Neuronal stem cell (in vitro differentiated cells): ENCODE results near the gene RANBP3.
A peak's percentile ranks its signal among the peaks of the same experiment; 100 is the strongest.

Source experiments
- DNase-seq: peaks from one replicate; pipeline ENCODE4 v3.0.0-alpha.2; 2013; ENCODE audit warnings: low spot score
- H2AFZ ChIP-seq: one replicate; pipeline ENCODE4 v1.6.1; 2013; ENCODE audit warnings: mild to moderate bottlenecking, low read length, inconsistent platforms
- H2AK5ac ChIP-seq: 2 replicates; pipeline ENCODE4 v1.6.1; 2013; ENCODE audit warnings: low read depth, mild to moderate bottlenecking, inconsistent platforms, low read length, moderate library complexity, mixed read lengths
- H2BK120ac ChIP-seq: 2 replicates; pipeline ENCODE4 v1.6.1; 2013; ENCODE audit warnings: low read depth, mild to moderate bottlenecking, inconsistent platforms, low read length, moderate library complexity, mixed read lengths
- H2BK12ac ChIP-seq: one replicate; pipeline ENCODE4 v1.6.1; 2013; ENCODE audit warnings: low read length, inconsistent platforms
- H2BK15ac ChIP-seq: 2 replicates; pipeline ENCODE4 v1.6.1; 2013; ENCODE audit warnings: mild to moderate bottlenecking, low read length, inconsistent platforms, mixed read lengths
- H2BK5ac ChIP-seq: one replicate; pipeline ENCODE4 v1.6.1; 2013; ENCODE audit warnings: inconsistent platforms, mild to moderate bottlenecking, low read length, moderate library complexity
- H3K14ac ChIP-seq: one replicate; pipeline ENCODE4 v1.6.1; 2013; ENCODE audit warnings: low read length, inconsistent platforms
- H3K18ac ChIP-seq: 2 replicates; pipeline ENCODE4 v1.6.1; 2013; ENCODE audit warnings: low read length, inconsistent platforms
- H3K23ac ChIP-seq: 2 replicates; pipeline ENCODE4 v1.6.1; 2013; ENCODE audit warnings: low read depth, mild to moderate bottlenecking, mixed read lengths, low read length, inconsistent platforms; ENCODE audit not compliant: poor library complexity
- H3K27ac ChIP-seq: replicated peaks from 3 replicates; pipeline ENCODE4 v1.5.1; 2013; ENCODE audit warnings: low read length, inconsistent platforms
- H3K27me3 ChIP-seq, 3 experiments: 2 replicates each; pipeline ENCODE4 v1.6.1; 2013; ENCODE audit warnings: low read length in 3 of 3, mild to moderate bottlenecking in 2 of 3, inconsistent platforms in 1 of 3, low read depth in 1 of 3, mixed read lengths in 1 of 3, moderate library complexity in 1 of 3; ENCODE audit not compliant: control insufficient read depth in 3 of 3, insufficient read depth in 3 of 3
- H3K36me3 ChIP-seq, 2 donors: replicated peaks in 1 of 2; 2 replicates each; pipeline ENCODE4 v1.6.1; 2013; ENCODE audit warnings: low read length in 2 of 2; ENCODE audit not compliant: control insufficient read depth in 2 of 2, insufficient read depth in 2 of 2
- H3K4ac ChIP-seq: 2 replicates; pipeline ENCODE4 v1.6.1; 2013; ENCODE audit warnings: inconsistent platforms, mild to moderate bottlenecking, low read length, moderate library complexity
- H3K4me1 ChIP-seq, 2 donors: 1 replicate in 1 of 2; 2 replicates in 1 of 2; pipeline ENCODE4 v1.6.1; 2013; ENCODE audit warnings: low read length in 2 of 2, low read depth in 1 of 2; ENCODE audit not compliant: control insufficient read depth in 2 of 2, insufficient read depth in 1 of 2
- H3K4me2 ChIP-seq: one replicate; pipeline ENCODE4 v1.6.1; 2013; ENCODE audit warnings: mild to moderate bottlenecking, low read length, inconsistent platforms; ENCODE audit not compliant: insufficient read depth, poor library complexity, severe bottlenecking
- H3K4me3 ChIP-seq, 2 donors: 2 replicates each; pipeline ENCODE4 v1.5.1; 2013; ENCODE audit warnings: low read length in 2 of 2, mild to moderate bottlenecking in 2 of 2, inconsistent platforms in 1 of 2, moderate library complexity in 1 of 2
- H3K79me1 ChIP-seq: one replicate; pipeline ENCODE4 v1.6.1; 2013; ENCODE audit warnings: low read depth, mild to moderate bottlenecking, inconsistent platforms, low read length, moderate library complexity
- H3K9ac ChIP-seq: one replicate; pipeline ENCODE4 v1.6.1; 2013; ENCODE audit warnings: mild to moderate bottlenecking, low read depth, low read length, inconsistent platforms; ENCODE audit not compliant: poor library complexity
- H3K9me3 ChIP-seq, 2 donors: replicated peaks in 1 of 2; 2 replicates each; pipeline versions ENCODE3 to v1.6.1; 2013; ENCODE audit warnings: low read length in 2 of 2, mild to moderate bottlenecking in 2 of 2, inconsistent platforms in 1 of 2, low read depth in 1 of 2, mixed read lengths in 1 of 2, moderate library complexity in 1 of 2; ENCODE audit not compliant: control insufficient read depth in 2 of 2, insufficient read depth in 1 of 2
- H4K8ac ChIP-seq: one replicate; pipeline ENCODE4 v1.6.1; 2013; ENCODE audit warnings: low read depth, mild to moderate bottlenecking, inconsistent platforms, low read length, moderate library complexity
- H4K91ac ChIP-seq: one replicate; pipeline ENCODE4 v1.6.1; 2013; ENCODE audit warnings: low read length, low read depth, mild to moderate bottlenecking, inconsistent platforms; ENCODE audit not compliant: poor library complexity
- WGBS, 2 donors: extraction: QIAGEN DNeasy Blood & Tissue Kit; methylation state at CpG; one replicate each; pipeline ENCODE4 v1.1.7; 2013; ENCODE audit warnings: missing lambda C conversion rate in 2 of 2, mixed read lengths in 1 of 2; ENCODE audit not compliant: insufficient read length in 2 of 2, insufficient replicate concordance in 1 of 2; ENCODE audit errors: extremely low coverage in 2 of 2; 5-methylcytosine and 5-hydroxymethylcytosine counted together

Gene RANBP3

DNA sequence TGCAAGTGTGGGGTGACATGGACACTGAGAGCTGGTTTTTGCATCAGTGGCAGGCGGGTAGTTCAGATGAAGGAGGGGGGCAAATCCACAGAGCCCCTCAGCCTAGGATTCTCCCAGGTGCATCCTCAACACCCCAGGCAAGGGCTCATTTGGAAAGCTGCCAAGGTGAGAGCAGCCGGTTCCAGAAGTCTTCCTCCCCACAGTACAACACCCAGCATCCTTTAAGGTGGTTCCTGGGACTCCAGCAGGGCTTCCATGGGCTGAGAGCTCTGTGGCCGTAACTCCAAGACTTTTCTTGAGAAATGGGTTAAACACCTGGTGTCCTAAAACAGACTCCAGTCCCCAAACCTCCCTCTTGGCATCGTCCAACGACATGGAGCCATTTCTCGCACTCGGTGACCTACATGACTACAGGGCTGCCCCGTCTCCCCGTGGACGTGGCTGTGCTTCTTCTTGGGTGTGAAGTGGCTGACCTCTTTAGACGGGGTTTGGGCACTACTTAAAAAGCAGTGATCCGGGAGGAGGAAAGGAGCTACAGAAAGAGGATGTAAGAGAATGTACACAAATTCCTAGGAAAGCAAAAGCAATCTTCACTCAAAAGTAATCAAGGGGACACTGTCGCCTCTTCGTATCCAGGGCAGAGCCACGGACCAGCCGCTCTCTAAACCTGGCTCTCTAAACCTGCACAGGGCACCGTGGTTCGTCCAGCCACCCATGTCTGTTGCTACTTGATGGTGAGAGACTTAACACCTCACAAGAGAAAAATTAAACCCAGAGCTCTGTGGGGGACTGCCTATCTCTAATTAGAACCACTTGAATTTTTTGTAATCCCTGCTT, 25.5 kb downstream of the RANBP3 start:
- Histone ChIP-seq H3K18ac (no peak overlapping the region), H3K4ac (no peak overlapping the region), H3K4me1 (peaks cover 36 to 42% of the 10 kb centered on the region in 2 donors), H3K79me1 (peaks cover 14% of the 10 kb centered on the region), H2AK5ac (no peak overlapping the region), H2AFZ (no peak overlapping the region), H2BK120ac (no peak overlapping the region), H3K9ac (no peak overlapping the region), H3K27me3 (no peaks in the 10 kb centered on the region), H4K8ac (no peak overlapping the region), H2BK12ac (no peak overlapping the region), H3K23ac (peak overlapping the region; percentile 5), H3K4me3 (no peak overlapping the region), H3K27ac (no peak overlapping the region), H3K9me3 (no peaks in the 10 kb centered on the region), H3K36me3 (peaks cover 0 to 34% of the 10 kb centered on the region in 2 donors), H4K91ac (no peak overlapping the region), H3K14ac (no peak overlapping the region), H3K4me2 (no peak overlapping the region), H2BK5ac (no peak overlapping the region), H2BK15ac (no peak overlapping the region)
- no peak for DNase-seq
- no CpG with 5 or more reads among the region's 18 CpGs for WGBS, 2 donors

DNA sequence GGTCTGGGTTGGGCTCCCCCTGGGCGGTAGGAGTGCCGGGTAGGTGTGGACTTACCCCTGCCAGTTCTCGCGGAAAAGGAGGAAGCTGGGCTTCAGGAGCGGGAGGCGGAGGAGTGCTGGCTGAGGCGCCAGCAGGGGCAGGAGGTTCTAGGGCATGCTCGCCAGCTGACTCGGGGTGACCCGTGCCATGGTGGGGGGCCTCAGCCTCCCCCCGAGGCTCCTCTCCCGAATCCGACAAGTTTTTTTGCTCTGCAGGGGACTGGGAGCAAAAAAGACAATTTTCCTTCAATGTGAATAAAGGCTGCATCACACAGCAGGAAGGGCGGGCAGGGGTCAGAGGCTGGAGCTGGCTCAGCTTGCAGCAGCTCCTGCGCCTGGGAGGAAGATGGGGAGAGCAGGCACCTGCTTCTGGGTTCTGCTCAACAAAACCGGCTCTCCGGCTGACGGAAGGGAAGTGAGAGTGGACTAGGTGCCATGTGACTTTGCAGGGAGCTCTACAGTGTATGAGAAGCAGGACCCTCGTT, 26.5 kb downstream of the RANBP3 start:
- Histone ChIP-seq H2BK5ac (no peak overlapping the region), H3K36me3 (peaks cover 0 to 34% of the 10 kb centered on the region in 2 donors), H2BK120ac (no peak overlapping the region), H3K4me3 (no peak overlapping the region), H3K23ac (no peak overlapping the region), H3K79me1 (peaks cover 17% of the 10 kb centered on the region), H2BK15ac (no peak overlapping the region), H3K14ac (no peak overlapping the region), H3K9me3 (no peaks in the 10 kb centered on the region), H2AFZ (no peak overlapping the region), H4K8ac (no peak overlapping the region), H3K4me1 (peaks cover 37 to 44% of the 10 kb centered on the region in 2 donors), H3K9ac (no peak overlapping the region), H3K27me3 (no peaks in the 10 kb centered on the region), H2BK12ac (no peak overlapping the region), H3K27ac (no peak overlapping the region), H3K4me2 (no peak overlapping the region), H3K18ac (peak overlapping the region; percentile 11), H3K4ac (no peak overlapping the region), H2AK5ac (no peak overlapping the region), H4K91ac (no peak overlapping the region)
- DNase-seq, result no peak
- no CpG with 5 or more reads among the region's 19 CpGs for WGBS, 2 donors

DNA sequence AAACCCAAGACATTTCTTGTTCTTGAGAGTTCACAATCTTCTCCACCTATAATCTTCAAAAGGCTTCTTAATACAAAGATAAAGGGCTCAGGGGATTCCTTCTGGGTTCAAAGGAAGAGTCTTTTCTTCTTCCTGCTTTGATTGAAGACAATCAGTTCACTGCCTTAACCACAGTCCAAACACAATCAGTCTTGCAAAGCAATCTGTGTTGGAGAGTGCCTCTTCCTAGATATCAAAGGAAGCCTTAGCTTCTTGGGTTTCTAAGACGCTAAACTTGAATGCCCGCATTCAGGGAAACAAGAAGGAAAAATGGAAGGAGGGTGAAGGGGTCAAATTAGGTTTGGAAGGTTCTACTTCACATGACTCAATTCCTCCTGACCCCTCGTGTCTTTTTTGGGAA, 27.2 kb downstream of the RANBP3 start:
- H3K27me3 ChIP-seq, result no peaks in the 10 kb centered on the region
- H3K23ac ChIP-seq, result no peak overlapping the region
- no peak overlapping the region for H3K4me3 ChIP-seq
- H3K36me3 ChIP-seq, result peaks cover 0 to 41% of the 10 kb centered on the region in 2 donors
- peaks cover 20% of the 10 kb centered on the region for H3K79me1 ChIP-seq
- no peak overlapping the region for H2BK15ac ChIP-seq
- no peak overlapping the region for H4K8ac ChIP-seq
- H2BK120ac ChIP-seq, result no peak overlapping the region
- no peak overlapping the region for H3K4me2 ChIP-seq
- DNase-seq, result no peak
- peaks cover 37 to 44% of the 10 kb centered on the region in 2 donors for H3K4me1 ChIP-seq
- H3K9ac ChIP-seq, result no peak overlapping the region
- H2BK5ac ChIP-seq, result no peak overlapping the region
- no peak overlapping the region for H3K4ac ChIP-seq
- no peaks in the 10 kb centered on the region for H3K9me3 ChIP-seq
- no peak overlapping the region for H2AK5ac ChIP-seq
- H3K18ac ChIP-seq, result no peak overlapping the region
- no peak overlapping the region for H3K14ac ChIP-seq
- WGBS, 2 donors, result no CpG with 5 or more reads among the region's 3 CpGs
- H2AFZ ChIP-seq, result no peak overlapping the region
- H4K91ac ChIP-seq, result no peak overlapping the region
- H2BK12ac ChIP-seq, result no peak overlapping the region
- no peak overlapping the region for H3K27ac ChIP-seq

DNA sequence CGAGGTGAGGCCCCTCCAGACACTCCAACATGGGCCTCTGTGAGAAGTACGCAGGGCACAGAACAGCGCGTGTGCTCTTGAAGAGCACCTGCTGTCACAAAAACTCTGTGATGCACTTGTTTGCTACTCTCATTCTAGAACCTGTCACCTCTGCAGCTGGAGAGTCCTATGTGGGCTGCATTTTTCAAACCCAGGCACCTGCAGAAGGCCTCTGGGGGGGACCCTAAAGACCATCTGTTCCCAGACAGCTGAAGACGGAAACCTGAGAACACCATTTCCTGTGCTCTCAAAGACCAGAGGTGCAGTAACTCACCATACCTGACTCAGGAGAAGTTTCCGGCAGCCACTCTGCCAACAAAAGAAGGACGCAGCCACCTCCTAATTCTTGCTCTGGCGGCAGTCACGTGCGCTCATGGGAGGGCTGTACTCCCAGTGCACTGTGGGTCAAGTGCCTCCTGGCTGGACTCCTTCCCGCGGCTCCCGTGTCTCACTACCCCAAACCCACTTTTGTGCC, 28.1 kb downstream of the RANBP3 start:
- Histone ChIP-seq H3K4me1 (peaks cover 37 to 43% of the 10 kb centered on the region in 2 donors), H3K36me3 (peaks cover 0 to 49% of the 10 kb centered on the region in 2 donors), H3K18ac (no peak overlapping the region), H3K23ac (no peak overlapping the region), H3K79me1 (peaks cover 20% of the 10 kb centered on the region), H4K91ac (no peak overlapping the region), H2BK120ac (no peak overlapping the region), H3K14ac (no peak overlapping the region), H2BK12ac (no peak overlapping the region), H3K4me2 (no peak overlapping the region), H3K27ac (no peak overlapping the region), H2AFZ (no peak overlapping the region), H3K9me3 (no peaks in the 10 kb centered on the region), H3K27me3 (no peaks in the 10 kb centered on the region), H3K4ac (no peak overlapping the region), H4K8ac (no peak overlapping the region), H2AK5ac (no peak overlapping the region), H2BK15ac (no peak overlapping the region), H3K4me3 (no peak overlapping the region), H3K9ac (no peak overlapping the region), H2BK5ac (no peak overlapping the region)
- DNase-seq, result no peak
- no CpG with 5 or more reads among the region's 13 CpGs for WGBS, 2 donors
